NCI-H526 (cell line): ENCODE data around the gene ATP6V0C.
"Not testable (repeated sequence)": the region's sequence is repeated elsewhere in the genome, so short reads cannot be mapped to it uniquely, and the experiment has no call there.

Experiments used
- DNase-seq, 2 experiments: peaks; one replicate each; lab custom pipeline; 2025; lab: John Stamatoyannopoulos, UW

Gene ATP6V0C

GRCh38 chr16:2550283-2550878 lies 36.6 kb downstream of the ATP6V0C start:
- not testable (repeated sequence) for DNase-seq

GRCh38 chr16:2551420-2551889 lies 37.7 kb downstream of the ATP6V0C start:
- not testable (repeated sequence) for DNase-seq

GRCh38 chr16:2554709-2555425 lies 41.1 kb downstream of the ATP6V0C start:
- DNase-seq, result not testable (repeated sequence)

- DNase-seq, result not testable (repeated sequence)
Measured at GRCh38 chr16:2557150-2557549, 43.4 kb downstream of the ATP6V0C start.

- not testable (repeated sequence) for DNase-seq
Measured at GRCh38 chr16:2560131-2560797, 46.5 kb downstream of the ATP6V0C start.

GRCh38 chr16:2560798-2561133 lies 47.0 kb downstream of the ATP6V0C start:
- not testable (repeated sequence) for DNase-seq

GRCh38 chr16:2567506-2567905 lies 53.8 kb downstream of the ATP6V0C start:
- DNase-seq, result not testable (repeated sequence)

- not testable (repeated sequence) for DNase-seq
Measured at GRCh38 chr16:2568573-2568972, 54.8 kb downstream of the ATP6V0C start.
